A549 (cell line): ENCODE data around the gene MIB2.

Source experiments
- CEBPB ChIP-seq, 2 experiments: fragments of >200 bp in 1 of 2; sonication (Bioruptor Twin) in 1 of 2; formaldehyde crosslinking in 1 of 2; IDR thresholded peaks; 2 replicates each; pipeline ENCODE4 v1.6.1; 2012 to 2016
- CHD2 ChIP-seq: fragments of 150-350 bp; IDR thresholded peaks from 2 replicates; pipeline ENCODE4 v1.6.1; 2014; ENCODE audit warnings: low read length; ENCODE audit not compliant: partially characterized antibody
- CTCF ChIP-seq: fragments of >200 bp; sonication (Bioruptor Twin); formaldehyde crosslinking; IDR thresholded peaks from 3 replicates; pipeline ENCODE4 v1.5.1; 2016
- RAD21 ChIP-seq, 2 experiments: fragments of >200 bp in 1 of 2; sonication (Bioruptor Twin) in 1 of 2; formaldehyde crosslinking in 1 of 2; IDR thresholded peaks in 1 of 2; conservative IDR thresholded peaks in 1 of 2; 2 replicates in 1 of 2; 3 replicates in 1 of 2; pipeline ENCODE4 v1.6.1; 2012 to 2018; ENCODE audit warnings: inconsistent platforms in 1 of 2
- SMC3 ChIP-seq: fragments of >200 bp; sonication (Bioruptor Twin); formaldehyde crosslinking; IDR thresholded peaks from 3 replicates; pipeline ENCODE4 v1.6.1; 2018; ENCODE audit warnings: inconsistent platforms

- TF ChIP-seq CEBPB (IDR thresholded peaks at IDR 0.05) (no peak), CTCF (no peak), CHD2 (no peak), RAD21 (conservative IDR thresholded peaks at IDR 0.05 in 1 of 2, IDR thresholded peaks at IDR 0.05 in 1 of 2) (no peak), SMC3 (no peak)
These were observed 18.6 kb upstream of the MIB2 start for GRCh38 chr1:1596493-1597274.
